ENCODE data around the gene MYLK4. TPM values are rescaled to one million over a fixed set of nuclear protein-coding genes. Genes with fewer than 3 reads are reported as not detected.

MYLK4 gene
- total and polyA plus RNA-seq, 2 of the 13 experiments (the other 11 are each of a cell fraction or from before 2014, with no cell fraction given): 0.26 to 0.29 TPM

DNA sequence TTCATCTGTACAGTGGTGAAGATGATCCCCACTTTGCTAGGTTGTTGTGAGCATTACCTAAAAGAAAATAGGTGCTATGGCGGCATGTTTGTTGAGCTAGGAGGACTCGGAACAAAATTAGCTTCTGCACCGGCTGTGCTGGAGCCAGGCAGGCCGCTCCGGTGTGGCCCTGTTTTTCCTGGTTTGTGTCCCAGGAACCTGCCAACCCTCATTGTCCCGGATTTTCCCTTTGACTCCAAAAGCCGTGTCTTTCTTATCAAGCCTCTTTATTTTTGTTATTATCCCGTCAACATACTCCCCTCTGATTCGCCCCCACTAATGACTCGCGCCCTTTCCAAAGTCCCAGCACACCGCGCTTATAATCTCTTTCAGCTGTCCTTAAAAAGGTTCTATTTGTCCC is 117.0 kb downstream of the MYLK4 start:
- H3K79me2 ChIP-seq (ENCODE audit: insufficient read depth, low read length): no peaks in the 10 kb centered on the region
- no peak for DNase-seq (ENCODE audit: low spot score)
- POLR2A ChIA-PET: no interaction called here
- H3K4me1 ChIP-seq (ENCODE audit: insufficient read depth, low read length): peaks cover 31% of the 10 kb centered on the region
- no peak overlapping the region for H2AFZ ChIP-seq (ENCODE audit: low read length)
- no peaks in the 10 kb centered on the region for H3K36me3 ChIP-seq (replicated peaks in 1 of 2; ENCODE audit: control insufficient read depth in 1 of 2, insufficient read depth in 2 of 2, low read length in 2 of 2)
- BruUV-seq (replicated peaks): no TSS peak
- peaks cover 1 to 66% of the 10 kb centered on the region in 2 experiments for H3K27me3 ChIP-seq (ENCODE audit: control insufficient read depth in 1 of 2, insufficient read depth in 2 of 2, low read length in 2 of 2)
- CTCF ChIA-PET (ENCODE audit: low intra/inter-chr PET ratio, low total read pairs): interaction anchor here (1.6 to 1.9 kb wide), 2 partner anchors 37 to 1037 kb away, joined by 8 read pairs; no protein-coding TSS in a partner anchor
- in situ Hi-C loops (cut with HindIII; ENCODE audit: extremely low pct_ligation_motif_present, low pct_unique_long_range_greater_than_20kb): loop anchor here (5.0 to 10.0 kb wide), 2 partner anchors 429 to 1041 kb away; no protein-coding TSS in a partner anchor
- 80% methylated on average over 13 of the region's 13 CpGs for WGBS (ENCODE audit: low lambda C conversion rate)
- no peak overlapping the region for H3K27ac ChIP-seq (ENCODE audit: extremely low read length, insufficient read depth, low read length)
- intact Hi-C loops (cut with micrococcal nuclease; ENCODE audit: unreplicated experiment): loop anchor here (1.0 to 10.0 kb wide), 5 partner anchors 61 to 1037 kb away; no protein-coding TSS in a partner anchor
- no peaks in the 10 kb centered on the region for H3K9me3 ChIP-seq (ENCODE audit: low read length)
- H3K4me2 ChIP-seq (ENCODE audit: low read depth, low read length): peak overlapping the region; percentile 68; the same call in 1 of the 2 replicates
- no peak for FAIRE-seq
- H4K20me1 ChIP-seq (ENCODE audit: insufficient read depth, low read length): no peaks in the 10 kb centered on the region
- H3K9ac ChIP-seq (ENCODE audit: insufficient read depth, low read depth, low read length): no peak overlapping the region
- H3K4me3 ChIP-seq (replicated peaks in 1 of 3; ENCODE audit: insufficient read depth in 1 of 3, low read depth in 2 of 3, low read length in 3 of 3): peak overlapping the region in 1 of 3 experiments; percentile 68; a peak in 1 of 6 replicates
- ATAC-seq: no peak
- TF ChIP-seq RBM39 (IDR thresholded peaks at IDR 0.05; ENCODE audit: low read depth, low read length, poor library complexity, severe bottlenecking): no peak
- no peak for TF ChIP-seq NR2F2 (IDR thresholded peaks at IDR 0.05; ENCODE audit: borderline replicate concordance, low read depth)
- TF ChIP-seq, protein P1, sequence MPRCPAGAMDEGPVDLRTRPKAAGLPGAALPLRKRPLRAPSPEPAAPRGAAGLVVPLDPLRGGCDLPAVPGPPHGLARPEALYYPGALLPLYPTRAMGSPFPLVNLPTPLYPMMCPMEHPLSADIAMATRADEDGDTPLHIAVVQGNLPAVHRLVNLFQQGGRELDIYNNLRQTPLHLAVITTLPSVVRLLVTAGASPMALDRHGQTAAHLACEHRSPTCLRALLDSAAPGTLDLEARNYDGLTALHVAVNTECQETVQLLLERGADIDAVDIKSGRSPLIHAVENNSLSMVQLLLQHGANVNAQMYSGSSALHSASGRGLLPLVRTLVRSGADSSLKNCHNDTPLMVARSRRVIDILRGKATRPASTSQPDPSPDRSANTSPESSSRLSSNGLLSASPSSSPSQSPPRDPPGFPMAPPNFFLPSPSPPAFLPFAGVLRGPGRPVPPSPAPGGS (CRISPR knock-in tag; IDR thresholded peaks at IDR 0.05): no peak
- TF ChIP-seq MLLT10 (CRISPR knock-in tag; IDR thresholded peaks at IDR 0.05): no peak
- TF ChIP-seq, protein P2, sequence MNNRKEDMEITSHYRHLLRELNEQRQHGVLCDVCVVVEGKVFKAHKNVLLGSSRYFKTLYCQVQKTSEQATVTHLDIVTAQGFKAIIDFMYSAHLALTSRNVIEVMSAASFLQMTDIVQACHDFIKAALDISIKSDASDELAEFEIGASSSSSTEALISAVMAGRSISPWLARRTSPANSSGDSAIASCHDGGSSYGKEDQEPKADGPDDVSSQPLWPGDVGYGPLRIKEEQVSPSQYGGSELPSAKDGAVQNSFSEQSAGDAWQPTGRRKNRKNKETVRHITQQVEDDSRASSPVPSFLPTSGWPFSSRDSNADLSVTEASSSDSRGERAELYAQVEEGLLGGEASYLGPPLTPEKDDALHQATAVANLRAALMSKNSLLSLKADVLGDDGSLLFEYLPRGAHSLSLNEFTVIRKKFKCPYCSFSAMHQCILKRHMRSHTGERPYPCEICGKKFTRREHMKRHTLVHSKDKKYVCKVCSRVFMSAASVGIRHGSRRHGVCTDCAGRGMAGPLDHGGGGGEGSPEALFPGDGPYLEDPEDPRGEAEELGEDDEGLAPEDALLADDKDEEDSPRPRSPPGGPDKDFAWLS (CRISPR knock-in tag; IDR thresholded peaks at IDR 0.05; ENCODE audit: borderline replicate concordance): no peak
- no peak for TF ChIP-seq YEATS2 (CRISPR knock-in tag; IDR thresholded peaks at IDR 0.05; ENCODE audit: borderline replicate concordance)
- TF ChIP-seq, protein P3, sequence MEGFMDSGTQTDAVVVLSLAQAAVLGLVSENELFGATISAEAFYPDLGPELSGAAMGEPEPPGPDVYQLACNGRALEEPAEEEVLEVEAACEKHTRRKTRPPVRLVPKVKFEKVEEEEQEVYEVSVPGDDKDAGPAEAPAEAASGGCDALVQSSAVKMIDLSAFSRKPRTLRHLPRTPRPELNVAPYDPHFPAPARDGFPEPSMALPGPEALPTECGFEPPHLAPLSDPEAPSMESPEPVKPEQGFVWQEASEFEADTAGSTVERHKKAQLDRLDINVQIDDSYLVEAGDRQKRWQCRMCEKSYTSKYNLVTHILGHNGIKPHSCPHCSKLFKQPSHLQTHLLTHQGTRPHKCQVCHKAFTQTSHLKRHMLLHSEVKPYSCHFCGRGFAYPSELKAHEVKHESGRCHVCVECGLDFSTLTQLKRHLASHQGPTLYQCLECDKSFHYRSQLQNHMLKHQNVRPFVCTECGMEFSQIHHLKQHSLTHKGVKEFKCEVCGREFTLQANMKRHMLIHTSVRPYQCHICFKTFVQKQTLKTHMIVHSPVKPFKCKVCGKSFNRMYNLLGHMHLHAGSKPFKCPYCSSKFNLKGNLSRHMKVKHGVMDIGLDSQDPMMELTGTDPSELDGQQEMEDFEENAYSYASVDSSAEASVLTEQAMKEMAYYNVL (CRISPR knock-in tag; IDR thresholded peaks at IDR 0.05; ENCODE audit: borderline replicate concordance): no peak
- TF ChIP-seq REL (CRISPR knock-in tag; conservative IDR thresholded peaks at IDR 0.05): no peak
- no peak for TF ChIP-seq POGZ (CRISPR knock-in tag; IDR thresholded peaks at IDR 0.05)
- no peak for TF ChIP-seq ZNF570 (CRISPR knock-in tag; IDR thresholded peaks at IDR 0.05; ENCODE audit: borderline replicate concordance)
- TF ChIP-seq, protein P4, sequence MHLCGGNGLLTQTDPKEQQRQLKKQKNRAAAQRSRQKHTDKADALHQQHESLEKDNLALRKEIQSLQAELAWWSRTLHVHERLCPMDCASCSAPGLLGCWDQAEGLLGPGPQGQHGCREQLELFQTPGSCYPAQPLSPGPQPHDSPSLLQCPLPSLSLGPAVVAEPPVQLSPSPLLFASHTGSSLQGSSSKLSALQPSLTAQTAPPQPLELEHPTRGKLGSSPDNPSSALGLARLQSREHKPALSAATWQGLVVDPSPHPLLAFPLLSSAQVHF (CRISPR knock-in tag; IDR thresholded peaks at IDR 0.05): no peak
- no peak for TF ChIP-seq ZFP62 (CRISPR knock-in tag; IDR thresholded peaks at IDR 0.05)
- TF ChIP-seq HES4 (CRISPR knock-in tag; IDR thresholded peaks at IDR 0.05; ENCODE audit: borderline replicate concordance): no peak
- TF ChIP-seq, protein P5, sequence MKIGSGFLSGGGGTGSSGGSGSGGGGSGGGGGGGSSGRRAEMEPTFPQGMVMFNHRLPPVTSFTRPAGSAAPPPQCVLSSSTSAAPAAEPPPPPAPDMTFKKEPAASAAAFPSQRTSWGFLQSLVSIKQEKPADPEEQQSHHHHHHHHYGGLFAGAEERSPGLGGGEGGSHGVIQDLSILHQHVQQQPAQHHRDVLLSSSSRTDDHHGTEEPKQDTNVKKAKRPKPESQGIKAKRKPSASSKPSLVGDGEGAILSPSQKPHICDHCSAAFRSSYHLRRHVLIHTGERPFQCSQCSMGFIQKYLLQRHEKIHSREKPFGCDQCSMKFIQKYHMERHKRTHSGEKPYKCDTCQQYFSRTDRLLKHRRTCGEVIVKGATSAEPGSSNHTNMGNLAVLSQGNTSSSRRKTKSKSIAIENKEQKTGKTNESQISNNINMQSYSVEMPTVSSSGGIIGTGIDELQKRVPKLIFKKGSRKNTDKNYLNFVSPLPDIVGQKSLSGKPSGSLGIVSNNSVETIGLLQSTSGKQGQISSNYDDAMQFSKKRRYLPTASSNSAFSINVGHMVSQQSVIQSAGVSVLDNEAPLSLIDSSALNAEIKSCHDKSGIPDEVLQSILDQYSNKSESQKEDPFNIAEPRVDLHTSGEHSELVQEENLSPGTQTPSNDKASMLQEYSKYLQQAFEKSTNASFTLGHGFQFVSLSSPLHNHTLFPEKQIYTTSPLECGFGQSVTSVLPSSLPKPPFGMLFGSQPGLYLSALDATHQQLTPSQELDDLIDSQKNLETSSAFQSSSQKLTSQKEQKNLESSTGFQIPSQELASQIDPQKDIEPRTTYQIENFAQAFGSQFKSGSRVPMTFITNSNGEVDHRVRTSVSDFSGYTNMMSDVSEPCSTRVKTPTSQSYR (CRISPR knock-in tag; IDR thresholded peaks at IDR 0.05; ENCODE audit: borderline replicate concordance): no peak
- no peak for TF ChIP-seq GATAD2A (CRISPR knock-in tag; IDR thresholded peaks at IDR 0.05)
- no peak for TF ChIP-seq ZNF598 (CRISPR knock-in tag; IDR thresholded peaks at IDR 0.05; ENCODE audit: borderline replicate concordance)

Data from HepG2 (cell line).